HCT116 (cell line): ENCODE results near the gene TYROBP. TPM values are rescaled to one million over a fixed set of nuclear protein-coding genes. Genes with fewer than 3 reads are reported as not detected.
A peak's percentile ranks its signal among the peaks of the same experiment; 100 is the strongest.

Source experiments
- ATAC-seq: fragments of 200-7000 bp; cut with Tn5 transposase; 2 replicates; pipeline ENCODE4 v1.9.1; 2020; ENCODE audit warnings: mild to moderate bottlenecking, moderate library complexity
- BruUV-seq: library from RNA; stranded (reverse); fragments of 400-500 nt; replicated peaks from 2 replicates; lab custom pipeline; 2021; lab: Mats Ljungman, UMichigan
- CTCF ChIA-PET: fragments of 300-600 bp; sonication (Branson Sonifier 250); formaldehyde crosslinking; loops from one replicate; lab custom pipeline; 2021; ENCODE audit warnings: antibody characterized with exemption; lab: Charles Lee
- POLR2A ChIA-PET: fragments of 300-600, 350-600 bp; sonication (Branson Sonifier 250); formaldehyde crosslinking; loops from one replicate; lab custom pipeline; 2021; ENCODE audit warnings: antibody characterized with exemption; lab: Charles Lee
- RAD21 ChIA-PET, 2 experiments: fragments of 300-600 bp; sonication (Branson Sonifier 250); formaldehyde crosslinking; loops; one replicate each; lab custom pipeline; 2023; ENCODE audit warnings: low total read pairs in 2 of 2; ENCODE audit not compliant: uncharacterized antibody in 2 of 2, unreplicated experiment in 2 of 2, low non-redundant PET in 1 of 2; lab: Charles Lee
- DNase-seq: peaks from one replicate; pipeline ENCODE4 v3.0.0-alpha.2; 2010; ENCODE audit warnings: low read depth, low spot score
- H2AFZ ChIP-seq: fragments of 200-600 bp; shearing (Covaris generic), sonication (generic); 2 replicates; pipeline ENCODE4 v1.6.1; 2017; ENCODE audit warnings: low read depth, mixed run types, mixed read lengths, antibody characterized with exemption, low read length; ENCODE audit not compliant: poor library complexity, severe bottlenecking
- H3K27ac ChIP-seq: 2 replicates; pipeline ENCODE4 v1.5.1; 2012; ENCODE audit warnings: low read depth, low read length
- H3K27me3 ChIP-seq: fragments of 200-600 bp; sonication (generic); 2 replicates; pipeline ENCODE4 v1.6.1; 2016; ENCODE audit warnings: mixed run types, low read length, mixed read lengths; ENCODE audit not compliant: insufficient read depth
- H3K36me3 ChIP-seq, 2 experiments: fragments of 200-500 bp in 1 of 2; fragments of 200-600 bp in 1 of 2; sonication (Bioruptor generic) in 1 of 2; sonication (generic) in 1 of 2; 2 replicates each; pipeline versions ENCODE4 v1.5.1 to v1.6.1; 2014 to 2016; ENCODE audit warnings: low read length in 2 of 2, inconsistent platforms in 1 of 2, mixed read lengths in 1 of 2, mixed run types in 1 of 2; ENCODE audit not compliant: insufficient read depth in 2 of 2, control insufficient read depth in 1 of 2
- H3K4me1 ChIP-seq, 2 experiments: fragments of 200-600 bp in 1 of 2; sonication (generic) in 1 of 2; 2 replicates each; pipeline versions ENCODE4 v1.5.1 to v1.6.1; 2012 to 2017; ENCODE audit warnings: low read length in 2 of 2, inconsistent platforms in 1 of 2, mild to moderate bottlenecking in 1 of 2, mixed read lengths in 1 of 2, mixed run types in 1 of 2, moderate library complexity in 1 of 2; ENCODE audit not compliant: insufficient read depth in 2 of 2, control insufficient read depth in 1 of 2
- H3K4me2 ChIP-seq: fragments of 200-600 bp; sonication (generic); 2 replicates; pipeline ENCODE4 v1.6.1; 2017; ENCODE audit warnings: mixed run types, low read length, mixed read lengths
- H3K4me3 ChIP-seq, 2 experiments: fragments of 200-600 bp in 1 of 2; sonication (generic) in 1 of 2; replicated peaks in 1 of 2; 2 replicates each; pipeline ENCODE4 v1.5.1; 2011 to 2016; ENCODE audit warnings: low read length in 2 of 2, control low read depth in 1 of 2, low read depth in 1 of 2, mild to moderate bottlenecking in 1 of 2, mixed read lengths in 1 of 2, mixed run types in 1 of 2
- H3K79me2 ChIP-seq: fragments of 200-600 bp; sonication (generic); 2 replicates; pipeline ENCODE4 v1.6.1; 2017; ENCODE audit warnings: mild to moderate bottlenecking, mixed run types, low read length, moderate library complexity, mixed read lengths; ENCODE audit not compliant: insufficient read depth
- H3K9ac ChIP-seq: fragments of 200-600 bp; sonication (generic); 2 replicates; pipeline ENCODE4 v1.6.1; 2016; ENCODE audit warnings: low read length, mixed read lengths
- H3K9me2 ChIP-seq: fragments of 200-600 bp; sonication (generic), shearing (Covaris generic); 2 replicates; pipeline ENCODE4 v1.6.1; 2017; ENCODE audit warnings: mixed run types, mild to moderate bottlenecking, moderate library complexity; ENCODE audit not compliant: insufficient read depth
- H3K9me3 ChIP-seq, 2 experiments: fragments of 200-500 bp in 1 of 2; fragments of 200-600 bp in 1 of 2; sonication (Bioruptor generic) in 1 of 2; sonication (generic) in 1 of 2; 2 replicates each; pipeline ENCODE4 v1.6.1; 2014 to 2017; ENCODE audit warnings: low read length in 2 of 2, mixed read lengths in 2 of 2, inconsistent platforms in 1 of 2, low read depth in 1 of 2, mild to moderate bottlenecking in 1 of 2, mixed run types in 1 of 2, moderate library complexity in 1 of 2; ENCODE audit not compliant: control insufficient read depth in 1 of 2, insufficient read depth in 1 of 2
- H4K20me1 ChIP-seq: fragments of 200-600 bp; sonication (generic), shearing (Covaris generic); 2 replicates; pipeline ENCODE4 v1.6.1; 2017; ENCODE audit warnings: mixed run types, mild to moderate bottlenecking, moderate library complexity; ENCODE audit not compliant: insufficient read depth
- ATF3 ChIP-seq: IDR thresholded peaks from 2 replicates; pipeline ENCODE4 v1.6.1; 2012
- CBX3 ChIP-seq: IDR thresholded peaks from 2 replicates; pipeline ENCODE4 v1.6.1; 2012; ENCODE audit warnings: low read depth
- CTCF ChIP-seq, 3 experiments: fragments of 200-600 bp in 1 of 3; sonication (generic) in 1 of 3; IDR thresholded peaks in 2 of 3; conservative IDR thresholded peaks in 1 of 3; 2 replicates each; pipeline ENCODE4 v1.5.1; 2012 to 2017; ENCODE audit warnings: low read depth in 2 of 3, low read length in 2 of 3, antibody characterized with exemption in 1 of 3, borderline replicate concordance in 1 of 3, control low read depth in 1 of 3, mild to moderate bottlenecking in 1 of 3, mixed read lengths in 1 of 3, mixed run types in 1 of 3, moderate library complexity in 1 of 3; ENCODE audit not compliant: insufficient read depth in 1 of 3
- EGR1 ChIP-seq: IDR thresholded peaks from 2 replicates; pipeline ENCODE4 v1.6.1; 2012; ENCODE audit warnings: low read depth
- ELF1 ChIP-seq: IDR thresholded peaks from 2 replicates; pipeline ENCODE4 v1.6.1; 2012; ENCODE audit warnings: low read depth, borderline replicate concordance
- EZH2 ChIP-seq: fragments of 200-600 bp; sonication (generic); IDR thresholded peaks from 2 replicates; pipeline ENCODE4 v1.6.1; 2017; ENCODE audit warnings: antibody characterized with exemption, mixed run types
- FOSL1 ChIP-seq: IDR thresholded peaks from 2 replicates; pipeline ENCODE4 v1.6.1; 2012; ENCODE audit warnings: low read depth
- JUND ChIP-seq: IDR thresholded peaks from 2 replicates; pipeline ENCODE4 v1.6.1; 2012
- MAX ChIP-seq: IDR thresholded peaks from 2 replicates; pipeline ENCODE4 v1.6.1; 2012
- POLR2A ChIP-seq: IDR thresholded peaks from 2 replicates; pipeline ENCODE4 v1.7.0; 2011; ENCODE audit warnings: borderline replicate concordance; ENCODE audit not compliant: insufficient read depth, insufficient read length; ENCODE audit errors: extremely low read depth
- POLR2AphosphoS5 ChIP-seq: IDR thresholded peaks from 2 replicates; pipeline ENCODE4 v1.6.1; 2011; ENCODE audit warnings: mild to moderate bottlenecking, low read depth, low read length, moderate library complexity
- RAD21 ChIP-seq: IDR thresholded peaks from 2 replicates; pipeline ENCODE4 v1.6.1; 2012; ENCODE audit warnings: low read depth, mild to moderate bottlenecking
- SP1 ChIP-seq: IDR thresholded peaks from 2 replicates; pipeline ENCODE4 v1.6.1; 2012; ENCODE audit warnings: low read depth
- SRF ChIP-seq: IDR thresholded peaks from 2 replicates; pipeline ENCODE4 v1.6.1; 2012; ENCODE audit warnings: low read depth
- TCF7L2 ChIP-seq: IDR thresholded peaks from 2 replicates; pipeline ENCODE4 v1.7.0; 2011; ENCODE audit warnings: borderline replicate concordance, inconsistent platforms; ENCODE audit not compliant: insufficient read depth, insufficient read length; ENCODE audit errors: extremely low read depth
- YY1 ChIP-seq: IDR thresholded peaks from 2 replicates; pipeline ENCODE4 v1.6.1; 2011; ENCODE audit warnings: low read length, low read depth, moderate library complexity, mild to moderate bottlenecking; ENCODE audit not compliant: insufficient replicate concordance; ENCODE audit errors: extremely low read depth
- ZBTB33 ChIP-seq: IDR thresholded peaks from 2 replicates; pipeline ENCODE4 v1.6.1; 2011; ENCODE audit warnings: mild to moderate bottlenecking, low read length, moderate library complexity; ENCODE audit not compliant: insufficient replicate concordance; ENCODE audit errors: extremely low read depth
- ZFX ChIP-seq: fragments of 450-650 bp; IDR thresholded peaks from 2 replicates; pipeline ENCODE4 v1.6.1; 2017
- ZNF274 ChIP-seq: fragments of 200-500 bp; sonication (Bioruptor generic); IDR thresholded peaks from 2 replicates; pipeline ENCODE4 v1.6.1; 2014; ENCODE audit warnings: mild to moderate bottlenecking, low read depth, low read length, inconsistent platforms
- intact Hi-C: fragments of 100-400 bp; cut with micrococcal nuclease; formaldehyde crosslinking; loops from 2 replicates; pipeline ENCODE4 v1.10.0; 2022
- total RNA-seq: library from RNA; stranded (reverse); gene quantifications from one replicate; pipeline ENCODE4 v1.2.1, GENCODE V29; 2021; ENCODE audit not compliant: unreplicated experiment

Gene TYROBP
- total RNA-seq, 1 experiment from 2014 or later, result 0.49 TPM

- Histone ChIP-seq H3K27ac (no peak overlapping the region), H3K4me1 (no peaks in the 10 kb centered on the region), H3K9me3 (no peaks in the 10 kb centered on the region), H3K36me3 (peaks cover 28 to 40% of the 10 kb centered on the region in 2 experiments; a peak in 3 of 4 replicates), H2AFZ (no peak overlapping the region), H3K4me3 (no peak overlapping the region), H3K4me2 (no peak overlapping the region), H4K20me1 (no peaks in the 10 kb centered on the region), H3K27me3 (no peaks in the 10 kb centered on the region), H3K9ac (no peak overlapping the region), H3K79me2 (no peaks in the 10 kb centered on the region), H3K9me2 (no peaks in the 10 kb centered on the region)
- DNase-seq (no peak), ATAC-seq (peak; percentile 22; the same call in 1 of the 2 replicates)
- RAD21 ChIA-PET, result no interaction called here
- BruUV-seq, result no TSS peak
- CTCF ChIA-PET, result no interaction called here
- intact Hi-C loops, result no loop called here
- POLR2A ChIA-PET, result interaction anchor here (1.3 kb wide), 1 partner anchor 10 kb away, joined by 3 read pairs; the partner anchor contains the start of gene NFKBID
- TF ChIP-seq FOSL1 (no peak), MAX (no peak), POLR2AphosphoS5 (no peak), EGR1 (no peak), JUND (no peak), POLR2A (no peak), ZNF274 (no peak), ZBTB33 (no peak), RAD21 (no peak), SP1 (no peak), SRF (no peak), ZFX (no peak), EZH2 (no peak), CTCF (IDR thresholded peaks at IDR 0.05 in 2 of 3, conservative IDR thresholded peaks at IDR 0.05 in 1 of 3; ENCODE audit: borderline replicate concordance in 1 of 3, insufficient read depth in 1 of 3, low read depth in 2 of 3, low read length in 2 of 3) (no peak), CBX3 (no peak), TCF7L2 (no peak), ATF3 (no peak), ELF1 (no peak), YY1 (no peak)
Measured at GRCh38 chr19:35890113-35890650, 17.9 kb downstream of the TYROBP start.
